Stimulated activated CD8-positive, alpha-beta memory T cell treated with anti-CD3 and anti-CD28 coated beads, Interleukin-12 subunit alpha, Interleukin-12 subunit beta, amount 100 ng/mL, for 1 hour (primary cell): ENCODE measurements around the gene PIEZO2.

Experiments used
- DNase-seq: peaks from one replicate; pipeline ENCODE4 v3.0.0-alpha.2; 2020; ENCODE audit warnings: low read depth

The PIEZO2 gene

GRCh38 chr18:10787293-10787901 is 362.0 kb downstream of the PIEZO2 start:
- DNase-seq = peak; percentile 58

DNA sequence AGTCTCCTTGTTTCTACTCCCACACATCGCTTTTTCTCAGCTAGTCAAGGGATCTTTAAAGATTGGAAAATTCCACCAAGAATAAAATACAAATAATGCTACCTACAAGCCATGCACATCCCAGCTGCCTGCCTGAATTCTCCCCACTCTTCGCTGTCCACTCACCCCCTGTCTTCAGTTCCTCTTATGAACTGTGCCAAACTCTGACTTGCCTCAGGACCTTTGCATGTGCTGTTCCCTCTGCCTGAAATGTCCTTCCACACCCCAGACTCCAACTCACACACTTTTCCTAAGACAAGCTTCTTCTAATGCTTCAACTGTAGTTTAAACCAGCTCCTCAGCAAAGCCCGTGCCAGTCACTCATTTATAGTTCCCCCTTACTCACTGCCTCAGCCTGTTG is 363.6 kb downstream of the PIEZO2 start:
- DNase-seq = no peak

GRCh38 chr18:10784596-10785202 is 364.7 kb downstream of the PIEZO2 start:
- no peak for DNase-seq

DNA sequence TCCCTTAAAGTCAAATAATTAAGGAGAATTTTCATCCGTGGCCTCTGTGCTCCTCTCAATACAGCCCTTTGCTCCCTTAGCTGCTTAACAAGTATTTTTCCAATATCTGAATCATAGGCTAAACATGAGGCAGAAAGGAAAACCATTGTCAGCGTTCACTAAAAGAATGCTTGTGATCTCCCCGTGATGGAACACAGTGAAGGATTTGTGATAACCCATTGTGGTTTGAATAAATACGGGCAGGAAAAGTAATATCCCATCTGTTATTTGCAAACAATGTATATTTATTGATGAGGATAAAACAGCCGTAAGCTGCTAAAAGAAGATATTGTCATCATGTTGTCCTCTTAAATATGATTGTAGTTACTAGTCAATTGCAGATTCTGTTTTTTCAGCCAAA is 365.4 kb downstream of the PIEZO2 start:
- no peak for DNase-seq

GRCh38 chr18:10776493-10776892 is 372.9 kb downstream of the PIEZO2 start:
- no peak for DNase-seq

- DNase-seq = no peak
Measured at GRCh38 chr18:10775026-10775425, 374.3 kb downstream of the PIEZO2 start.

- no peak for DNase-seq
Measured at GRCh38 chr18:10771053-10771709, 378.2 kb downstream of the PIEZO2 start.

DNA sequence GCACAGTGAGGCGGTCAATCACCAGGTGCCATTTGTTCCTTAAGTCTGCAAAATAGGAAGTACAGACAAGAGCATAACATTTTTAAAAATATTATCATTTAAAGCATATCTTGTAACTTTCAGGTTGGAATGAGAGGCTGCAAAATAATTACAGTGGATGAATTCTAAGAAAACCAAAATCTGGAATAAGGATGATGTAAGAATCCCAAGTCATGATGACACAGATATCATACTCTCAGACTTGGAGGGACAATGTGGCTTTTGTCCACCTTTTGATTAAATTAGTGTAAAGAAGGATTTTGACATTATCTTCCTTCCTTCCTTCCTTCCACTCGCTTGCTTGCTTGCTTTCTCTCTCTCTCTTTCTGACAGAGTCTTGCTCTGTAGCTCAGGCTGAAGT is 379.1 kb downstream of the PIEZO2 start:
- DNase-seq = no peak

- DNase-seq = no peak
Measured at GRCh38 chr18:10768221-10768620, 381.1 kb downstream of the PIEZO2 start.

GRCh38 chr18:10767658-10768057 is 381.7 kb downstream of the PIEZO2 start:
- no peak for DNase-seq

- DNase-seq = no peak
Measured at GRCh38 chr18:10760986-10761385, 388.4 kb downstream of the PIEZO2 start.

- DNase-seq = no peak
Measured at GRCh38 chr18:10759241-10759640, 390.1 kb downstream of the PIEZO2 start.

GRCh38 chr18:10757946-10758345 is 391.4 kb downstream of the PIEZO2 start:
- DNase-seq = no peak

DNA sequence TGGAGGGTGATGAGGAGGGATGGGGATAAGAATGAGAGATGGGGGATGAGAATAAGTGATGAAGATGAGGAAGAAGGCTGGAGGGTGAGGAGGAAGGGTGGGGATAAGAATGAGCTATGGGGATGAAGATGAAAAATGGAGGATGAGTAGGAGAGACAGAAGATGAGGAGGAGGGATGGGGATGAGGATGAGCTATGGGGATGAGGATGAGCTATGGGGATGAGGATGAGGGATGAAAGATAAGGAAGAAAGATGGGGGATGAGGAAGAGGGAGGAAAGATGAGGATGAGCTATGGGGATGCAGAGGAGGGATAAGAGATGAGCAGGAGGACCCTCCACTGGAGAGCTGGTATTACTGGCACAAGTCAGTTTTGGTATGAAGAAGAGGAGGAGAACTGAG is 392.0 kb downstream of the PIEZO2 start:
- DNase-seq = no peak

DNA sequence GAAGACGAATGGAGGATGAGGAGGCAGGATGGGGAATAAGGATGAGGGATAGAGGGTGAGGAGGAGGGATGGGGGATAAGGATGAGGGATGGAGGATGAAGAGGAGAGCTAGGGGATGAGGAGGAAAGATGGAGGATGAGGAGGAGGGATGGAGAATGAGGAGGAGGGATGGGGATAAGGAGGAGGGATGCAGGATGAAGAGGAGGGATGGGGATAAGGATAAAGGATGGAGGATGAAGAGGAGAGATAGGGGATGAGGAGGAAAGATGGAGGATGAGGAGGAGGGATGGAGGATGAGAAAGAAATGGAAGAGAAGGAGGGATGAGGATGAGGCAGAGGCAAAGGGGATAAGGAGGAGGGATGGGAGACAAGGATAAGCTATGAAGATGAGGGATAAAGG is 393.5 kb downstream of the PIEZO2 start:
- DNase-seq = no peak

DNA sequence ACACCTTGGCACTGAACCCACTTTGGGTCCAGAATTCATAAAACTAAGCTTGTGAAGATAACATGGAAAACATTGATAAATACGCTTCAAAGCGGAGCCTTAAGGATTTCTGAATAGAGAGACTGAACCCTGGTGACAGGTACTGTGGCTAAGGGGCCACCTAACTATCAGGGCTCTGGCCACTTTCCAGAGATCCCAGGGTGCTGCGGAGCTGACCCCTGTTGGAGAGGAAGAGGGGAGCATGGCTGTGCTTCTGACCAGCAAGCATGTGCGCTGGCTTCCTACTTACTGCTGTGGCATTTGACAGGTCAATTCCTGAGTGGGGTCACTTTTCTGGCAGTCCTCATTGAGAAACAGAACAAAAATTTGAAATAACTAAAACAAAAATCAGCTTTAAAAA is 395.2 kb downstream of the PIEZO2 start:
- DNase-seq = no peak

GRCh38 chr18:10752382-10752781 is 397.0 kb downstream of the PIEZO2 start:
- DNase-seq = no peak

- no peak for DNase-seq
Measured at GRCh38 chr18:10751653-10752052, 397.7 kb downstream of the PIEZO2 start.

DNA sequence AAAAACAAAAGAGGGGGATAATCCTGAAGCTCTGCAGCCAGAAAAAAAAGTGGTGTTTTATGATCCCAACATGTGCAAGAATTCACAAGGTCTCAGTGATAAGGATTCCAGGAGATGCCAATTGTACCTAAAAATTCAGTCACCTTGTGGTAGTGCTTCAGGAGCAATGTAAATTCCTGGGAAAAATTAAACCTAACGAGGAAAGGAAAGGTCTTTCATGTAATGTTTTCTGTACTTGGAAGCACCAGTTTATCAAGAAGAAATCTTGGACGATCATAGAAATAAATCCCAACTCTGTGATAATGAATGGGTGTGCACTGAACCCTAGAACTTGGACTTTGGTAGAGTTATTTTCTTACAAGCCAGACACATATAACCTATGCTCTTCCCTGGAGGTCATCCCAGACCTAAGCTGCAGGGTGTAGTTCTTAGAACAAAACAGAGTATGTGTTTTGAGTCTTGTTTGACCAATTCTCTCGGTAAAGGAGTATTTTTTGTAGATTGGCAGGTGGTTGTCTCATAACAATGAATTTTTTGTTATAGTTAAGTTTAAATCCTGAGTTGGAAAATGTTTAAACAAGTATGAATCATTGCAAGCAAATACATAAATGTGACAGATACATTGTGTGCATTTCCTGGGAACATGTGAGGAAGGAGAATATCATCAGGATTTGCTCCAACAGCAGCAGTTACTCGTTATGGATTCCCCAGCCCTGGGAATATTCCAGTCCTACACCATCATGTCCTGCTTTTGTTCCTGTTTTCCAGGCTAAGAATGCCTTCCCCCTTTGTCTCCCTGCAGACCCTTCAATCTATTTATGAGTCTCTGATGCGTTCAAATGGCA is 399.0 kb downstream of the PIEZO2 start:
- DNase-seq = no peak

DNA sequence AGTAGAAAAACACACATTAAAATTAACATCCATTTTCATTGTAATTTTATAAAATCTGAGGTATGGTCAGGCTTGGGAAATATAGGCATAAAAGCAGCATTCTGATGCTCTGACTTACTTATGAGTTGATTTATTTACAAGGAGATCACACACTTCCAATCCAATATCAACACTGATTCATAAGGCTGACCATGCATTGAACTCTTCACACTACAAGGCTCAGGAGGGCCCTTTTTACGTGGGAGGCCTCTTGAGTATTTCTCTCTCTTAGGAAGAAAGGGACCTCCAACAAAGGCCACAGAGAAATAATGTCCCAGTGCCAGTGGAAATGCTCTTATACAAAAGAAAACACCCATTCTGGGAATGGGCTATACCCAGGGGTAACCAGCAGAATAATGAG is 400.7 kb downstream of the PIEZO2 start:
- no peak for DNase-seq

DNA sequence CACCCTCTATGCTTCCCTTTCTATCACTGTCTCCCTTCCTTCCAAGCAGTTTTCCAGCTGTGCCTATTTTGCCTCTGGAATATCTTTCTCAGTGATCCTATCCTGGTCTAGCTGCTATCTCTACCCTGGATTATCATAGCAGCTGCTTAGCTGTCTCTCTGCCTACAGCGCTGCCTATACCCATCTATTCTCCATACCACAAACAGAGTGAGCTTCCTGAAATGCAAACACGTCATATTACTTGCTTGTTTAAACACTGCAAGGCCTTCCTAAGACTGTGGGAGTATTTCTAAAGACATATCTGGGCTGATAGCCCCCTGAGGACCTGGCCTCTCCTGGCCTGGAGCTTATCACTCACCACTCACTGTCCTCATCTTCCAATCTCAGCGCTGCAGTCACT is 403.4 kb downstream of the PIEZO2 start:
- DNase-seq = no peak

- no peak for DNase-seq
Measured at GRCh38 chr18:10745219-10745618, 404.1 kb downstream of the PIEZO2 start.

DNA sequence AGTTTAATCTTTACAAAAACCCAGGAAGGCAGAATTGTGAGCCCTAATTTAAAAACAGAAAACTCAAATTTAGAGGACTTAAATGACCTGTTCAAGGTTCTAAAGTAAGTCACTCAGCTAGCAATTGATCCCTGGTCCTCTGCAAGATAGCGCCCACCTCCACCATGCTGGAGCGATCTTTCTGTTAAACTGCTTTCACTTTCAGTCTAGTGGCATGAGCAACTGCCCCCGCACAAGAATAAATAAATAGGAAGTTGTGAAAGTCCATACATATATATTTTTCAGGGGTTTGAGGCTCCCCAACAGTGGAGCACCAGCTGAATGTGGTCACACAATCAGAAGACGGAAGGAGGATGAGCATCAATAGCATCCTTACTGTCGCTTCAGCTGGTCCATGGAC is 405.6 kb downstream of the PIEZO2 start:
- no peak for DNase-seq
